Breast epithelium (tissue), 3 donors: ENCODE data around the gene FAM24A.

Source experiments
- POLR2A ChIP-seq: fragments of 450-650 bp; IDR thresholded peaks from one replicate; pipeline ENCODE4 v1.6.1; 2016; ENCODE audit warnings: antibody characterized with exemption, mild to moderate bottlenecking, moderate library complexity
- TF ChIP-seq, protein P1 (sequence below), 3 donors: fragments of 450-650 bp; IDR thresholded peaks; one replicate each; pipeline ENCODE4 v1.5.1; 2016 to 2017; ENCODE audit warnings: antibody characterized with exemption in 3 of 3, mild to moderate bottlenecking in 3 of 3, moderate library complexity in 3 of 3

DNA sequence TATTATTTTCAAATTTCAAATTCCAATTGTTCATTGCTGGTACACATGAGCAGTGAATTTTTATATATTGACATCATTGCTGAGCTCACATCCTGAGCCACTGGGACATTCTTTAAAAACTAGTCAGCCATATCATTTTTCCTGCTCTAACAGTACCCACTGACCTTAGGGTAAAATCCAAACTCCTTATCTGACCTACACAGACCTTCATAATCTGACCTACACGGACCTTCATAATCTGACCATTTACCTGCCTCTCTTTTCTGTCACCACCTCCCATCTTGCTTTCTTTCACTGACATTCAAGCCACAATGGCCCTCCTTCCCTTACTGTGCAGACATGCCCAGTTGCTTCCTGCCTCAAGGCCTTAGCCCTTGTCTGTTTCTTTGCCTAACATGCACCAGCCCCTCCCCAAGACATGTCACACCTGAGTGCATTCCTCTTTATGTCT, 48.7 kb upstream of the FAM24A start:
- TF ChIP-seq, protein P1, sequence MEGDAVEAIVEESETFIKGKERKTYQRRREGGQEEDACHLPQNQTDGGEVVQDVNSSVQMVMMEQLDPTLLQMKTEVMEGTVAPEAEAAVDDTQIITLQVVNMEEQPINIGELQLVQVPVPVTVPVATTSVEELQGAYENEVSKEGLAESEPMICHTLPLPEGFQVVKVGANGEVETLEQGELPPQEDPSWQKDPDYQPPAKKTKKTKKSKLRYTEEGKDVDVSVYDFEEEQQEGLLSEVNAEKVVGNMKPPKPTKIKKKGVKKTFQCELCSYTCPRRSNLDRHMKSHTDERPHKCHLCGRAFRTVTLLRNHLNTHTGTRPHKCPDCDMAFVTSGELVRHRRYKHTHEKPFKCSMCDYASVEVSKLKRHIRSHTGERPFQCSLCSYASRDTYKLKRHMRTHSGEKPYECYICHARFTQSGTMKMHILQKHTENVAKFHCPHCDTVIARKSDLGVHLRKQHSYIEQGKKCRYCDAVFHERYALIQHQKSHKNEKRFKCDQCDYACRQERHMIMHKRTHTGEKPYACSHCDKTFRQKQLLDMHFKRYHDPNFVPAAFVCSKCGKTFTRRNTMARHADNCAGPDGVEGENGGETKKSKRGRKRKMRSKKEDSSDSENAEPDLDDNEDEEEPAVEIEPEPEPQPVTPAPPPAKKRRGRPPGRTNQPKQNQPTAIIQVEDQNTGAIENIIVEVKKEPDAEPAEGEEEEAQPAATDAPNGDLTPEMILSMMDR (IDR thresholded peaks at IDR 0.05), result no peak
- no peak for TF ChIP-seq POLR2A
